HG03442 (cell line): ENCODE data around the gene RBPMS2.

Experiments
- ATAC-seq: cut with Tn5 transposase; IDR thresholded peaks from one replicate; pipeline ENCODE4 v1.9.1; 2021; ENCODE audit warnings: mild to moderate bottlenecking, moderate library complexity; ENCODE audit not compliant: unreplicated experiment

Gene RBPMS2

DNA sequence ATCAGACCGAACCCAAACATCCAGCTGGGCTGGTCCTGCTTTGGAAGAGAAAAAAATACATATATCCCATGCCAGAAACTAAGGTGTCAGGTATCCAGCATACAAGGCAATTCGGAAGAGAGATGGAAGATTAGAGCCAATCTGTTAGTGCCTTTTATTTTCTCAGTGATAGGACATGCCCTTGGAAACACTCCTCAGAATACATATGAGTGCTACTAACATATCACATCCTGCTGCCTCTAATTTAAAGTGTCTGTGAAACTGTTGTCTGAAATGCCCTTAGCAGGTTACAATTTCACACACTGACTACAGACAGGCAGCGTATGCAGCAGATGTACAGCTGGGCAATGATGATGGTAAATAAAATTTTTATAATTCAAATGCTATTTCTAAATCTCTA, 78.9 kb downstream of the RBPMS2 start:
- no peak for ATAC-seq

DNA sequence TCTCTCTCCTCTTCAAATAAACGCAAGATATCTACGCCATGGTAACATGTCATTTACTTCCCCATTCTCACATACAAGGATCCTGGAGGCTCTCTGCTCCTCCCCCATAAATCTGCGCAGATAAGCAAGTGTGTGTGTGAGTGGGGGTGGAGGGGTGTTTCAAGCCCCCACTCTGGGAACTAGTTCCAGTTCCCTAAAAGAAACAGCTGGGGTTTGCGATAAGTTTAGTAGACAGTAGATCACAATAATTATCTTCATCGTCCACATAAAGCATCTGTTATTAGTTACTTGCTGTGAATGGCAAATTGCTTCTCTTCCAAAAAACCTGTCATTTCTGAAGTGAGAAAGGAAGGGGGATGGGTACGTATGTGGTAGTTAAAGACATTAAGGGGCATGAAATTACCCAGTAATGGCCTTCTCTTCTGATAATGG, 79.8 kb downstream of the RBPMS2 start:
- ATAC-seq, result no peak

- no peak for ATAC-seq
Observed at GRCh38 chr15:64694816-64695215, 80.6 kb downstream of the RBPMS2 start.

DNA sequence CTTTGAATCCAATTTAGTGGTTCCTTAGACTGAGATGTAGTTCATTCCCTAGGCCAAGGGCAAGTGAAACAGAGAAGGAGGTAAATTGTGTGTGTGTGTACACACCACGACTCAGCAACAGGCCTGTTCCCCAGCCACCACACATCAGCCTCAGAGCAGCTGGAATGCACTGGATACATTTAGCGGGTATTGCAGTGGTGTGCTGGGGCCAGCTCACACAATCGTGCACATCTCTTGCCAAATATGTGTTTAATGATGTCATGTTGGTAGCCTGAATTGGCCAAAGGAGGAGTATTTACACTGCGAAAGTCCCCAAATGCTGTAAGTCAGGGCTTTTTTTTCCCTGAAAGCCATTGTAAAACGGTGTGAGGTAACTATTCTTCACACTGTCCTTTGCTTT, 82.3 kb downstream of the RBPMS2 start:
- ATAC-seq, result no peak

DNA sequence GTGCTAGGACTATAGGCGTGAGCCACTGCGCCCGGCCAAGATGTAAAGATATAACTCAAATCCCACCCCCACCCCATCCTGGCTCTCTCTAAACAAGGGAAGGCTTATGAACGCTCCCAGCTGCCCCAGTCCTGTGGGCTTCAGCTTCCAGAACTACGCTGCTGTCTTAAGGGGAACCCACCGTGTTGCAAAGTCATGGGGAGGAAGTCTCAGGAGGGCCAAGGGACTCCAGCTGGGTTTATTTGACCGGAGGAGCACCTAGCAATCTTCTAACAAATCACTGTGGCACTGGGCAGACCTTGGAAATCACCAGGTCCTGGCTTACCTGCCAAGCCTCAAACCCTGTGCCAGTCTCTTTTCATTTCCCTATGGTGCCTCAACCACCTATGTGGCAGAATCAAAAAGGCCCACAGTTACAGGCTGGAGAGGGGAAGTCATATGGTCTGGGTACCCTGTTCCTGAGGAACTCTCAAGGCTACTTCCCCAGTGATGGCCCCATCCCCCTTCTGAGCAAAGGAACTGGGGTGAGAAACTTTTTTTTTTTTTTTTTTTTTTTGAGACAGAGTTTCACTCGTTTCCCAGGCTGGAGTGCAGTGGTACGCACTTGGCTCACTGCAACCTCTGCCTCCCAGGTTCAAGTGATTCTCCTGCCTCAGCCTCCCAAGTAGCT, 83.4 kb downstream of the RBPMS2 start:
- no peak for ATAC-seq

DNA sequence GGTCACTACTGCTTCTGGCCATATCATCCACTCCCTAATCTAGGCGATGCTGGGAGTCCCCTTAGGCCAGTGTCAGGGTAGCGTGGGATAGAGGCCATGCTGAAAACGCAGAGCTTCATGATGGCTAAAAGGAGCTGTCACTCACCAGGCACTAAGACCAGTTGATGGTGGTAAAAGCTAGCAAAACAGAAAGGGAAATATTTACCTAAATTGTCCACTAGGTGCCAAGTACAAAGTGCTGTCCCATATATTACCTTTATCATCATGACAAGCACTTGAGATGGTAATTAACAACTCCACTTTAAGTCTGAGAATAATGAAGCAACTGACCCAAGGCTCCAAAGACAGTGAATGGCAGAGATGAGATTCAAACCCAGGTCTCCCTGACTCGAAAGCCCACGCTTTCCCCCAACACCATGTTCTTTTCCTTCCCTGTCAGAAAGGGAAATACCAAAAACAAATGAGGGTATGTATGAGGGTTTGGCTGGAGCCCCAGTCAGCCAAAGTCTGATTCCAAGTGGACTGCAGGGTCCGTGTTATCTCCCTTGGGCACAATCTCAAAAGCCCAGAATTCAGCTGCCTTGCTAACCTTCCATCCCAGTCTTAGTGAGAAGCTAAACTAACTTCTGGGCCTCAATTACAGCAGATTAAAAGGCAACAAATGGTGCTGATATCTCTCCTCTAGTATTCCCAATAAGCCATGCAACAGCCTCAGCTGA, 84.7 kb downstream of the RBPMS2 start:
- no peak for ATAC-seq

DNA sequence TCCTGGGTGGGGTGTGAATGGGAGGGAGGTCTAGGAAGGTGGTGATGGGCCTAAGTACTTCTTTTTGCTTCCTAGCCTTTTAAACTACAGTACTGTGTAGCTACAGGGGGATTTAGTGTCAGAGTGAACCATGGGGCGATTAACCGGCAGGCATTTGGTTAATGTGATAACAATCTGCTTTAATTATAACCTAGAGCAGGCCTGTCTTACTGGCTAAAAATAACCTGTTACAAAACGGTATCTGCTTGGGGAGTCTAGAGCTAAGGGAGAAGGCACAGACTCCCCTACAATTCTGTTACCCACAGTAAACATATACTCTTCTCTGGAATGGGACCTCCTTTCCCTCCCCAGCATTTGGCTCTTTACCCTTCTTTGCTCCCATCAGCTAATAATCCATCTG, 85.4 kb downstream of the RBPMS2 start:
- ATAC-seq, result no peak
